GM19452 (cell line): ENCODE results near the gene KRABD2.
"Not testable (repeated sequence)": the region's sequence is repeated elsewhere in the genome, so short reads cannot be mapped to it uniquely, and the experiment has no call there.

ENCODE experiments used
- ATAC-seq: cut with Tn5 transposase; IDR thresholded peaks from one replicate; pipeline ENCODE4 v1.9.1; 2021; ENCODE audit not compliant: unreplicated experiment

Gene KRABD2

DNA sequence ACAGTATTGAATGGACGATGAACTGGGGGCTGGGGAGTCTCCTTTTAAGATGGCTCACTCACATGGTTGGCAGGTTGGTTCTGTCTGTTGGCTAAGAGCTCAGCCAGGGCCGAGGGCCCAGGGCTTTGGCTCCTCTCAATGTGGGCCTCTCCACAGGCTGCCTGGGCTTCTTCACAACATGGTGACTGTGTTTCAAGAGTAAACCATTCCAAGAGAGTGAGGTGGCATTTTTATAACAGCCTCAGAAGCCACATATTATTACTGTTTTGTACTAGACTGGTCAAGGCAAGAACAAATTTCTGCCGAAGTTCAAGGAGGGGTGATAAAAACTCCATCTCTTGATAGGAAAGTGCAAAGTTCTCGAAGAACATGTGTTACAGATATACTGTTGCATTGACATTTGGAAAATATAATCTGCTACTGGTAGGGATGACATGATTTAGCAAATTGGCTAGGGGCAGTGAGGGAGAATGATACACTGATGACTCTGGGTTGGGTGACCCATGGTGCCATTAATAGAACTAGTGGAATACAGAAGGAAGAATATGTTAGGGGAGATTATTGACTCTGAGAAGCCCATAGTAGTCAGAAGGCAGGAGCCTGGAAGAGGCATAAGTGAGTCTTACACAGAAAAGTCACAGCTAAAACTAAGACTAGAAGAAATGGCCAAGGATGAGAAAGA is 13.7 kb downstream of the KRABD2 start:
- no peak for ATAC-seq

DNA sequence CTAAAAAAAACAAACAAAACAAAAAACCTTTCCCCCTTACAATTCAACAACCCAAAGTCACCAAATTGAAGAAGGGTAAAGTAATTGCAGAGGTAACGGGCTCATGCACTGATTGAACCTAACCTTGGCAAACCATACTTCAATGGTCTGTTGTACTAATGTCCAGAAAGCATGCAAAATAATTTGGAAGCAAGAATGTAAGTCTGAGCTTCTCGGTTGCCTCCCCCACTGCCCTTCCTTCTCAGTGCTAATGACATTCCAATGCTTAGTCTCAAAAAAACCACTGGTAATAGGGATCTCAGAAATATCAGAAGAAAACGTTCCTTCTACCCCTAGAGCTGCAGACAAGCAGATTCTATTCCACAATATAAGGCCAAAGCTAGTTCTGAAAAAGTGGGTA is 15.8 kb downstream of the KRABD2 start:
- ATAC-seq: no peak

DNA sequence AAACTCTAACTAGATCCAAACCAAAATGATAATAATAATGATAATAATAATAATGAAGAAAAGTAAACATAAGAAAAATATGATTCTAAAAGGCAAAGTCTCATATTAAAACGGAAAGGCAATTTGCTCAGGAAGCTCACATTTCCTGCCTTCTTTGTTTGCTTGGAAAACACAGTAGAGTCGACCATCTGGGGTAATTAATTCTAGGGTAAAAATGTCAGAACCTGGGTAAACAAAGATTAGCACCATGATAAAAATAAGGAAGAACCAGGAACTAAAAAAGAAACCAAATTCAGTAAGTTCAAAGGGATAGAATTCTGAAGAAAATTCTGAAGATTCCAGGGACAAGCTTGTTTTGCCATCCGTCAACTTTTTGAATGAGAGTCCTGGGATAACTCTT is 16.2 kb downstream of the KRABD2 start:
- ATAC-seq: no peak

DNA sequence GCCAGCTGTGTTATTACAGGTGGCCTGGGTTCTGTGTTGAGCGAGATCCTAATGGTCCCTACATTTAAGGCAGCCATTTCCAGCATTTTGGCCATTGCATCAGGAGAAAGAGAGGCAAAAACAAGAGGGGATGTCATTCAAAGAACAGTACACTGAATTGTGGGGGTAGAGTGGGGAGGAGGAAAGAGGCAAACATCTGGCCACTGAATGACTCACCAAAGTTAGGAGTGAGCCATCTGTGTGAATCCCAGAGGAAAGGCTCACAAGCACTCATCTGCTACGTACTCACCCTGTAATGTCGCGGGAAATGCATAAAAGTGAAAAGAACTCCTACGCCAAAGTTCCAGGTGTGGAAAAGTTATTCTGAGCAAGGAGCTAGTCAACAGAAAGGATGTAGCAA is 16.7 kb downstream of the KRABD2 start:
- no peak for ATAC-seq

DNA sequence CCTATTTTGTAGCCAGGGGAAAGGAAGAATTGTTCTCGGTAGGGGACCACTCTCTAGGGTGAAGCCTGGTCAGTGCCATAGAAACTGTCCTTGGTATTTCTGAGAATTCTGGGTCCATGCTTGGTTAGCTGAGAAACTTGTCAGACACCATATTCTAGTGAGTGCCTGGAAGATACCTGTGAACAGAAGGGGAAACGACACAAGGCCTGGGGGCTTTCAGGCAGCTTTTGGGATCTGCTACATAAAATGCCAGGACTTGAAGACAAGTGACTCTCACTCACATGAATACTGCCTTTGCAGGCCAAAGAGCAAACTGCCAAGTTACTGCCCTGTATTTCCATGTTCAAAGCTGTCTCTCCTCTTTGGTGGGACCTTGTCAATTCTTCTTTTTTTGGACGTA is 18.6 kb downstream of the KRABD2 start:
- ATAC-seq: no peak

DNA sequence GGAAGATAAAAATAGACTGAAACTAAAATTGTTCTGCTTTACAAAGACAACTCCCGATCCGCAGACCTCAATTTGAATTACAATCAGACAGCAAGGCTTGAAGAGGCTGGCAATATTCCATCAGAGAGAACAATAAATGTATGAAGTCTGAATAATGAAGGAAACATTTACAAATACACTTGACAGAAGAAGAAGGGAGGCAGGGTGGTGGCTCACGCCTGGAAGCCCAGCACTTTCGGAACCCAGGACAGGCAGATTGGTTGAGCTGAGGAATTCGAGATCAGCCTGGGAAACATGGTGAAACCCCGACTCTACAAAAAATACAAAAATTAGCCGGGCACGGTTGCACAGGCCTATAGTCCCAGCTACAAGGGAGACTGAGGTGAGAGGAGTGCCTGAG is 22.3 kb downstream of the KRABD2 start:
- no peak for ATAC-seq

DNA sequence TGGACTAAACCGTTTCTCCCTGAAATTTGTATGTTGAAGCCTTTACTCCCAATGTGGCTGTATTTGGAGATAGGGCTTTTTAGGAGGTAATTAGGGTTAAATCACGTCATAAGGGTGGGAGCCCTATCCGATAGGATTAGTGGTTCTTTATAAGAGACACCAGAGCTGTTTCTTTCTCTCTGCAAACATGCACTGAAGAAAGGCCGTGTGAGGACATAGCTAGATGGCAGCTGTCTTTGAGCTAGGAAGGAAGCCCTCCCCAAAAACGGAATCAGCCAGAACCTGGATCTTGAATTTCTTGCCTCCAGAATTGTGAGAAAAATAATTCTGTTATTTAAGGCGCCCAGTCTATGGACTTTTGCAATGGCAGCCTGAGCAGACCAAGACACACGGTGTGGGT is 22.8 kb downstream of the KRABD2 start:
- ATAC-seq: no peak

DNA sequence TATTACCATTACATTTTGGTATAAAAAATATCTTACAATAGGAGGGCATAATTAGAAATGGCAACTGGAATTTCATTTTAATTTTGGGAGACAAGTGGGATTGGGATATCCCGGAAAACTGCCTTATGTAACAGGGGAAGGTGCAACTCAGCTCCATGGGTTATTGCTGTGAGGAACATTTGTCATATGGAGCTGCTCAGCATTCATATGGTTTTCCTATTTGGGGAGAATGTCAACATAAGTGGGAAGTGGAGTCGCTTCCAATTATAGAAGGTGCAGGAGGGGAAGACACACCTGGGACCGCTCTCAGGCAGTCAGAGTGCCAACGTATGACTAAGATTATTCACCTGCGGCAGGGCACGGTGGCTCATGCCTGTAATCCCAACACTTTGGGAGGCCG is 26.2 kb downstream of the KRABD2 start:
- ATAC-seq: no peak

DNA sequence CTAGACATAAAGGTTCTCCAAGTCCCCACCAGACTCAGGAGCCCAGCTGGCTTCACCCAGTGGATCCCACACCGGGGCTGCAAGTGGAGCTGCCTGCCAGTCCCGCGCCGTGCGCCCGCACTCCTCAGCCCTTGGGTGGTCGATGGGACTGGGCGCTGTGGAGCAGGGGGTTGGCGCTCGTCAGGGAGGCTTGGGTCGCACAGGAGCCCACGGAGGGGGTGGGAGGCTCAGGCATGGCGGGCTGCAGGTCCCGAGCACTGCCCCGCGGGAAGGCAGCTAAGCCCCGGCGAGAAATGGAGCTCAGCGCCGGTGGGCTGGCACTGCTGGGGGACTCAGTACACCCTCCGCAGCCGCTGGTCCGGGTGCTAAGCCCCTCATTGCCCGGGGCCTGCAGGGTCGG is 29.5 kb downstream of the KRABD2 start:
- ATAC-seq: not testable (repeated sequence)

DNA sequence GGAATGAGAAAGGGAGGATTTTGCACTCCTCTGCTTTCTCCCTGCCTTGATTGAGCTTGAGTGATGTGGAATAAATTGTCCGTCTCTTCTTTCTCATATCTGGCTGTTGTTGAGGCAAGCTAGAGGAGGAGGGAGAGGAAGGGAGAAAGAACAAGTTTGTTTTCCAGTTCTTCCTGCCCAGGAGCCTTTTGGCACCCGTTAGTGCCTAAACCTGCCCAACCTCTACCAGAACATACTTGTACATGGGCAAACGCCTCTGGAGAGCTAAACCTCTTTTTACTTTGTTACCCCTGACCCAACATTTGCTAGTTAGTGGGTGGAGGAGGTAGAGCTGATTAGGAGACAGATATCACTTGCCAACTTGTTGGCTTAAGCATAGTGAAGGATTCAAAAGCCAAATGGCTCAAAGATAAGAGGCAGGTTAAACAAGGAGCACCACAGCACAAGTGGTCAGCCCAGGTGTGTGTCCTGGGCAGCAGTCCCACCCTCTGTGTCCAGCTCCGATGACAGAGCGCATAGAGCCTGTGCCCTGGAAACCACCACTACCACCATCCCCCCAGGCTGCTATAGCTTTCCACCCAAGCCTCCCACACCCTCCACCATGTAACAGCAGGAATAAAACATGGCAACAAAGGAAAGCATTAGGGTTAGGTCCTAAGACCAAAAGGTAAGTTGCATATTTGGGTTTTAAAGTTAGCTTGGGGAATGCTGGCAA is 30.4 kb downstream of the KRABD2 start:
- no peak for ATAC-seq

DNA sequence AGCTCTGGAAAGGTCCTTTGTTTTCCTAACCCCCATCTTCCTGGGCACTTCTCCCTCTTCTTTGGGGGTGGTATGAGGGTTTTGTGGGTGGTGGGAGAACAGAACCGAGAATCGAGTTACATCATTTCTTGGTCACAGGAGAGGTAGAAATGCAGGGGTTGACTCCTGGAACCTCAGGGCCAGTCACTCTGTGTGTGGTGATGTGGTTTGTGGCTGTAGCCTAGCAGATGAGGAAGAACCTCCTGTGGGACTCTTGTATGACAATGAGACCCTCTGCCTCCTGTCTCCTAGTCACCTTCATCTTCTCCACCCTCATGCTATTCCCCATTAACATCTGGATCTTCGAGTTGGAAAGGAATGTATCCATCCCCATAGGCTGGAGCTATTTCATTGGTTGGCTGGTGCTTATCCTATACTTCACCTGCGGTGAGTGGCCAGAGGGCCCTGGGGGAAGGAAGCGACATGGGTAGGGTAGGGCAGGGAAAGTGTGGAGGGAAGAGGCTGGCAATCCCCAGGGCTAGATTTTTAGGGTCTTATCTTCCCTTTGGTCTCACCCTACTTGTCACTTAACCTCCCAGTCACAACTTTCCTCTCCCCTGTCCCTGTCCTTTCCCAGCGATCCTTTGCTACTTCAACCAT is 31.3 kb downstream of the KRABD2 start:
- ATAC-seq: no peak

DNA sequence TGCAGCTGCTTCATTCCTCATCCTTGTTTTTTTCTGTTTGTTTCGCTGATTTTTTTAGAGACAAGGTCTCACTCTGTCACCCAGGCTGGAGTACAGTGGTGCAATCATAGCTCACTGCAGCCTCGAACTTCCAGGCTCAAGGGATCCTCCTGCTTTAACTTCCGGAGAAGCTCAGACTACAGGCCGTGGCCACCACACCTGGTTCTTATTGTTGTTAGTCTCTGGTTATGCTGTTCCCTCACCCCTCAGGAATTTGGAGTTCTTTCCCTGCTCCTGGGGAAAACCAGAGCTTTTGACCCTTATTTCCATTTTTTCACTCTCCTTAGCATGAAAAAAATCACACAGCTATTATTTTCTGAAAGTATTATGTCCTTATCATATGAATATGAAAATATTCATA is 35.0 kb downstream of the KRABD2 start:
- no peak for ATAC-seq

DNA sequence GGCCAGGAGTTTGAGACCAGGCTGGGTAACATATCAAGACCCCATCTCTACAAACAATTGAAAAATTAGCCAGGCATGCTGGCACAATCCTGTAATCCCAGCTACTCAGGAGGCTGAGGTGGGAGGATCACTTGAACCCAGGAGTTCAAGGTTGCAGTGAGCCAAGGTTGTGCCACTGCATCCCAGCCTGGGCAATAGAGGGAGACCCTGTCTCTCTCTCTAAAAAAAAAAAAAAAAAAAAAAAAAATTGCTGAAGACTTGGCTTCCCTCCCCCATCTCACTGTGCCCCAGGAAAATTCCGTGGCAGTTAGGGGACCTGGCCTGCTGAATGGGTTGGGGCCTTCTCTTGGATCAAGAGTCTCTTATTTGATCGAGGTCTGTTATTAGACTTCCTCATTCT is 37.0 kb downstream of the KRABD2 start, which contains the start of gene ODF4:
Gene ODF4 (plus strand): TSS at position 301 of the 400 bp plus-strand sequence. CDS start 212 bp downstream, outside the sequence.
- ATAC-seq: no peak

DNA sequence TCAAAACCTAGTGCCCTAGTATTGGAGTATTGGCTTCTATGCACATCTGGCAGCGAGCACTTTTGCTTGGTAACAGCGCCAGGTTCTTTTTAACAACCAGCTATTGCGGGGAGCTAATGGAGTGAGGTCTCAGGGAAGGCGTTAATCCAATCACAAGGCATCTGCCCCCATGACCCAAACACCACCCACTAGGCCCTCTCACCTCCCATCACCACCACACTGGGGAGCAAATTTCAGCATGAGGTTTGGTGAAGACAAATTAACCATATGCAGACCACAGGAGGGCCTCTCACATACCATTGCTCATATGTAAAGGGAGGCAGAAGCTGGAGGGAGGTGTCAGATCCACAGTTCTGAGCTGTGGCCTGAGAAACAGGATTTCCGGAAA is 37.8 kb downstream of the KRABD2 start:
- ATAC-seq: no peak

DNA sequence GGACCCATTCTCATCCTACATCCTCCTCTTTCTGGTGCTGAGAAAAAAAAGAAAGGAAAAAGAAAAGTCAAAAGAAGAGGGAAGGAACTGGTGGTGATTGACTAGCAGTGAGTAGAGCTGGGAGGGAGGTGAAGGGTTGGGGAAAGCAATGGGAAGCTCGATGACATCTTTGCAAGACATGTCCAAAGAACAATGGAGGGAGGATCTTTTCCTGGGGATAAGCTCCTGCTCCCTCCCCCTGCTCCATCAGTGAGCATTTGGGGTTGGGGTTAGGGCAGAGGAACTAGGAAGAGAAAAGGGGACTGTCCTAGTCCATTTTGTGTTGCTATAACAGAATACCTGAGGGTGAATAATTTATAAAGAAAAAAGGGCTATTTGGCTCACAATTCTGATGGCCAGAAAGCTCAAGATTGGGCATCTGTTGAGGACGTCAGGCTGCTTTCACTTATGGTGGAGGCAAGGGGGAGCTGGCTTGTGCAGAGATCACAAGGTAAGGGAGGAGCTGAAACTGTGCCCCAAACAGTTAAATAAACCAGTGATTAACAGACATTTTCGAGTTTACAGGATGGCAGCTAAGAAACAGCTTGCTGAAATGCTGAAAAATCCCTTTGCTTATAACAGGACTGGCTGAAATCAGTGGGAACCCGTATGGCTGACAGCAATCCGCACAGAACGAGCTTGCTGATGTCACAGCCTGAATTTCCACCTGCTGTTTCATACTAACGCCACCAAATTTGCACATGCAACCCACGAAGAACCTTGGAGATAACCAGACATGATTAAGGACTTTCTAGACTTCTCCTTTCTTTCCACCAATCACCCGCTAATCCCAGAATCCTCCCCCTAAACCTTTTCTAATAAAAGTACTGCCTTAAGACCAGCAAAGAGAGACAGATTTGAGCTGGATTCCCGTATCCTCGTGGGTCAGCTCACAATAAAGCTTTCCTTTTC is 38.4 kb downstream of the KRABD2 start:
- no peak for ATAC-seq

DNA sequence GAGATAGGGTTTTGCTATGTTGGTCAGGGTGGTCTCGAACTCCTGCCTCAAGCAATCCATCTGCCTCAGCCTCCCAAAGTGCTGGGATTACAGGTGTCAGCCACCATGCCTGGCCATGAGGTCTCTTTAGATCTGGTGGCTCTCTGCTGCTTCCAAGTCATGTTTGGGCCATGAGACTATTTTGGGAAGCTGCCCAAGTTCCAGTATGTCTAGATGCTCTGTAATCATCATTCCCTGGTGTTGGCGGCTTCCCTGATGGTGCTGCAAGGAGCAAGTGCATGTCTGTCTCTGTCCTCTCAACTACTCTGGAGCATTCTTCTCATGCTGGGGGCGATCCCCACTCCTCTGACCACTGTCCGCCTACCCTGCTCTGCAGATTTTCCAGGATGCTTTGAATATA is 43.2 kb downstream of the KRABD2 start:
- no peak for ATAC-seq

DNA sequence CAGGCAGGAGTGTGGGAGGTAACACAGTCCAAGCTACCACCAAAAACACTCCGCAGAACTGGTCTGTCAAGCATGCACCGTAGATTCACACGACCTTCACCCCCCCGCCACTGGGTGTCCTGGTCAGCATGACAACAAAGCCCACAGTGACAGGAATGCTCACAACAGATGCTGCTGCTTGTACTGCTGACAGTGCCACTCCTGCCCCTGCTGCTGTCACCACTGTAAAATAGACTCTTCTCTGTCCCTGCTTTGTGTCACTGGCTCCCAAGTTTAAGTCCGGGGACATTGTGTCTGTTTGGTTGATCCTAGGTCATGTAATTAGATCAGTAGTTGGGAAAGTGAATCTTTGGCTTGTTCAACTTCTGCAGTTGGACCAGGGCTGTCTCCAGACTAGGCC is 43.8 kb downstream of the KRABD2 start:
- ATAC-seq: no peak

DNA sequence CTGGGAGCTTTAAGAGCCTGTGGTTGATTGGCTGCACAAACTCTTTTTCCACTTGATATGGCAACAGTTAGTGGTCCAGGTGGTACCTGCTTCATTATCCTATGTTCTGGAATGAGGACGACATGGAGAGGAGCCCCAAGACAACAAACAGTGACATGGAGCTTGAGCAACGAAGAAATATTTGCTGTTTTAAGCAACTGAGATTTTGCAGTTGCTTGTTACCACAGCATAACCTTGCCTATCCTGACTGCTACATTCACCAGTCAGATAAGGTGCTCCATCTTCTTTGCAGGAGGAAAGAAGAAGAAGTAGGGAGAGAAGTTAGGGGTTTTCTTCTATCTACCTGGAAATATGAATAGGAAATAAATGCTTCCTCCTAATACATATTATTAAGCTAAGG is 44.4 kb downstream of the KRABD2 start:
- ATAC-seq: no peak

DNA sequence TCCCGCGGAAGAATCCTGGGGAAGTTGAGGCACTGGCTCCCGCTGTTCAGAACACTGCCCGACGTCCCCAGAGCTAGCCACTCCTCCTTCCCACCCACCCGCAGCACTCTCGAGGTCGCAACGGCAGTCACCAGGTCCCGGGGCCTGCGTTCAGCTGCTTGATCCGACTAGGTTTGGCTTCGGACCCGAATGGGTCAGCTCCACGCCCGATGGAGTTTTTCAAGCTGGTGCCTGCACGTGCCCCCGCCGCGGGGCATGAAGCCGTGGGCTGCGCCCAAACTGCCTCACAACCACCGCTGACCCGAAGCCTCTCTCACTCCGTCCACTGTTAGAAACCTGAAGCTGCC is 49.2 kb downstream of the KRABD2 start:
- no peak for ATAC-seq
